ENCODE measurements around the gene SPATS2L.

SPATS2L gene

DNA sequence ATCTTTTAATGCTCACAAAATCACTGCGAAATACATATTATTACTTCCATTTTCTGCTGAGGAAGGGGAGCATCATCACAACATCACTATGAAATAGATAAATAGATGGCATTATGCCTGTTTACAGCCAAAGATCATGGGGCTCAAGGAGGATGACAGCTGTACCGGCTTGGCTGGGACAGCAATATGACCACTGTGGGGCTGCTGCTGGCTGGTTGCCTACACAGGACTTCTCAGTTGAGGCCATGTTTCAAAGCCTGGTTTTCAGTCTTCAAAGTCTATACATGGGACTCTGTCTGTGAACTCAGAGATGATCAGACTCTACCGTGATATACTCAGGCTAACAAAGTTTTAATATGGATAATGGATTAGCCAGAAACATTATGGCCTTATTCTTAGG, 58.7 kb downstream of the SPATS2L start:
- no peaks in the 10 kb centered on the region for H3K9me3 ChIP-seq (ENCODE audit: control insufficient read depth in 1 of 2, low read length in 2 of 2)
- no peaks in the 10 kb centered on the region for H3K36me3 ChIP-seq (ENCODE audit: control insufficient read depth in 1 of 2, insufficient read depth in 2 of 2, low read length in 2 of 2)
- H3K4me1 ChIP-seq (ENCODE audit: control insufficient read depth in 1 of 2, insufficient read depth in 2 of 2, low read length in 2 of 2): peaks cover 3 to 4% of the 10 kb centered on the region in 2 donors
- H3K27me3 ChIP-seq (ENCODE audit: low read depth, low read length): no peaks in the 10 kb centered on the region
- H3K27ac ChIP-seq (ENCODE audit: low read length): no peak overlapping the region
- H3K4me3 ChIP-seq (ENCODE audit: low read depth in 1 of 2, low read length in 2 of 2): no peak overlapping the region

DNA sequence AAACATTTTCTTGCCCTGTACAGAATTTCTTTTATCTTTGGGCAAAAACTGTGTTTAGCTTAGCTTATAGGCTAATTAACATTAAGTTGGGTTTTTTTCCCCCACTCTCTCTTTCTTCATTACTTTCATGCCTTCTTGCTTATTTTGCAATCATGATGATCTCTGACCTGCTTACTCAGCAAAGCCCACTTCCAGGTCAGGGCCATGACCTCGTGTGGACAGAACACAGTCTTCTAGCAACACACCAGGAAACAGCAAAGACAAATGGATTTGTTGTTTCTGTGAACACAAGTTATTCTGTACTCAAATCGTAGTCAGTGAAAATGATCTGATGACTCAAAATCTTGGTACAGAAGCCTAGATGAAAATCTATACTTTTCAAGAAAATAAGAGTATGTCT, 60.7 kb downstream of the SPATS2L start:
- Histone ChIP-seq H3K36me3 (ENCODE audit: control insufficient read depth in 1 of 2, insufficient read depth in 2 of 2, low read length in 2 of 2) (no peaks in the 10 kb centered on the region), H3K9me3 (ENCODE audit: control insufficient read depth in 1 of 2, low read length in 2 of 2) (no peaks in the 10 kb centered on the region), H3K27me3 (ENCODE audit: low read depth, low read length) (no peaks in the 10 kb centered on the region), H3K4me3 (ENCODE audit: low read depth in 1 of 2, low read length in 2 of 2) (no peak overlapping the region), H3K27ac (ENCODE audit: low read length) (no peak overlapping the region), H3K4me1 (ENCODE audit: control insufficient read depth in 1 of 2, insufficient read depth in 2 of 2, low read length in 2 of 2) (peaks cover 3 to 4% of the 10 kb centered on the region in 2 donors)

DNA sequence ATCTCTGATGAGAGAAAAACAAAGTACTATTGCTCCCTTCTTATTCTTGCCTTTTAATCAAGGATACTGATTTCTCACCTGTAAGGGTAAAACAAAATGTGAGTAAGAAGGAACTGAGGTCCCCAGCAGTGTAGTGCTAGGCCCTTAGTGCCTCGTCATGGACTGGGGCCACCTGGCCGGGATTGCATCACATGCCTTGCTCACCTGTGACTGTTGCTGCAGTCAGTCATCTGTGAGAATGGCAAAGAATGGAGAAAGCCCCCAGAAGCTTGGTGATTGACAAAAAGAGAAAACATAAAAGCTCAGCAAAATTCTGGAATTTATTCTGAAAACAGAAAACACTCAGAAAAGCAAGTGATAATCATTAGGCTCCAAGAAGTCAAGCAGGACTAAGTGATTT, 63.4 kb downstream of the SPATS2L start:
- H3K27me3 ChIP-seq (ENCODE audit: low read depth, low read length): no peaks in the 10 kb centered on the region

DNA sequence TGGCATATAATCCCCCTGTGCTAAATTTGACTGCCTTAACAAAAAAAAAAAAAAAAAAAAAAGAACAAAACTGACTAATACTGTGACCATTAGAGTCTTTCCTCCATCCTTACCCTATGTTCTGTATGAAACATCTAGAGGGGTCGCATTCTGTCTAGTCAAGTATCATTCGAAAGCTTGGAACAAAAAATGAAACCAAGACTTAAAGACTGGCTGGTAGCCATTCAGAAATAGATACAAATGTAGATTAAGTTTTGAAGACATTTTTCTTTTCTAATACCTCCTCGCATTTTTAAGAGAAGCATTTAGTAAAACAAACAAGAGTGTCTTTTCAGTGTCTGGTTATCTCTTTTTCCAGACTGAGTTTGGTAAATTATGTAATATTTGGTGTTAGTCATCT, 66.7 kb downstream of the SPATS2L start:
- Histone ChIP-seq H3K27me3 (ENCODE audit: low read depth, low read length) (no peaks in the 10 kb centered on the region), H3K36me3 (ENCODE audit: control insufficient read depth in 1 of 2, insufficient read depth in 2 of 2, low read length in 2 of 2) (no peaks in the 10 kb centered on the region), H3K4me3 (ENCODE audit: low read depth in 1 of 2, low read length in 2 of 2) (no peak overlapping the region), H3K9me3 (ENCODE audit: control insufficient read depth in 1 of 2, low read length in 2 of 2) (no peaks in the 10 kb centered on the region), H3K27ac (ENCODE audit: low read length) (no peak overlapping the region), H3K4me1 (ENCODE audit: control insufficient read depth in 1 of 2, insufficient read depth in 2 of 2, low read length in 2 of 2) (peaks cover 15 to 16% of the 10 kb centered on the region in 2 donors)

More for the DNA sequence above, 63.4 kb downstream of the SPATS2L start:
- no peak overlapping the region for H3K4me3 ChIP-seq (ENCODE audit: low read depth in 1 of 2, low read length in 2 of 2)
- H3K27ac ChIP-seq (ENCODE audit: low read length): no peak overlapping the region
- no peaks in the 10 kb centered on the region for H3K36me3 ChIP-seq (ENCODE audit: control insufficient read depth in 1 of 2, insufficient read depth in 2 of 2, low read length in 2 of 2)
- no peaks in the 10 kb centered on the region for H3K9me3 ChIP-seq (ENCODE audit: control insufficient read depth in 1 of 2, low read length in 2 of 2)
- peaks cover 4 to 5% of the 10 kb centered on the region in 2 donors for H3K4me1 ChIP-seq (ENCODE audit: control insufficient read depth in 1 of 2, insufficient read depth in 2 of 2, low read length in 2 of 2)

DNA sequence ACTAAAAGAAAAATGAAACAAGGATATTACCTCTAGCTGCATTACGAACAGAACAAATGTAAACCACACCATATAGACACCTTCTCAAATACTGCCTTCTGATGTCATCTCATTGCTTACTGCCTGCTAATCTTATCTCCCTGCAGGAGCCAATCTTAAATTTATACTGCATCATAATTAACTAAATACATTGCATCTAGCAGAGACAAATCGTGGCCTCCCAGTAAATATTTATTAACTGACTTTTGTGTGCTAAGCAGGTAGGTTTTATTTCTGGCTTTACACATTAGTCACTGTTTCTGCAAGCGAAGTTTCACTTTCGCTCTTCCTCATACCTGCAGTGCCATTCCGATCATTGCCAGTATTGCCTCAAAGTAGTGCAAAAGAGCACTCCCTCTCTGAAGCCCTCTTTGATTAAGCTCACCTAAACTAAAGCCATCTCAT, 67.5 kb downstream of the SPATS2L start:
- peak overlapping the region; percentile 28 for H3K27ac ChIP-seq (ENCODE audit: low read length)
- no peaks in the 10 kb centered on the region for H3K36me3 ChIP-seq (ENCODE audit: control insufficient read depth in 1 of 2, insufficient read depth in 2 of 2, low read length in 2 of 2)
- H3K4me3 ChIP-seq (ENCODE audit: low read depth in 1 of 2, low read length in 2 of 2): peak overlapping the region in 1 of 2 donors; percentile 40
- H3K27me3 ChIP-seq (ENCODE audit: low read depth, low read length): no peaks in the 10 kb centered on the region
- no peaks in the 10 kb centered on the region for H3K9me3 ChIP-seq (ENCODE audit: control insufficient read depth in 1 of 2, low read length in 2 of 2)
- peaks cover 20 to 21% of the 10 kb centered on the region in 2 donors for H3K4me1 ChIP-seq (ENCODE audit: control insufficient read depth in 1 of 2, insufficient read depth in 2 of 2, low read length in 2 of 2)

DNA sequence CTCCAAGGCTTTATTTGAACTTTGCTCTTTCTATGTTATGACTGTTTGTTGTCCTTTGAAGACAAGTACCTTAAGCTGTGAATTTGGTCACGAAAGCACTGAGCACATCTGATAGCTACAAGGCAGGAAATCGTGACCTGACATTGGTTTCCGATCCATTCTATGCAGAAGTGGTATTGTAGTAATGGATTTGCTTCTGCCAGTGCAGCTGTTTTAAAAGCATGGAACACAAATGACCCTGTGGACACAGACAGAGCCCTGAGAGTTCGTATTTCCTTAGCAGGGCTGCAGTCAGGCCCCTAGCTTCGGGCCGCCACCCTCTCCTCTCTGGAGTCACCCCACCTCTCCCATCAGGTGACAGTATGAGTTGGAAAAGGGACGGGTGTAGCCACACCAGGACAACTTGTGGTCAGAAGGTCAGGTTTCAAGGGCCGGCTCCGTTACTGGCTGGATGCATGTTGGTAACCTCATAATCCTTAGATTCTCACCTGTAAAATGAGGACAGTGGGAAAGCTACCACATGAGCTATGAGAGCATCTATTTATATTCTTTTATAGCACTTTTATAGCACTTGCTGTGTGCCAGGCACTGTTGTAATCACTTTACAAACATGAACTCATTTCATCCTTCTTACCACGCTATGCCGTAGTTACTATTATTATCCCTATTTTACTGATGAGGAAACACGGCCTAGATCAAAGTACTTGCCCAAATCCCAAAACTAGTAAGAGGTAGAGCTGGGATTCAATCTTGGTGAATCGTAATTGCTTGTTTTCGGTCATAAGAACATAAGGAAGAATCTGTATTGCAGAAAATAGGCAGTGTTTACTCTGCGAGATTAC, 70.2 kb downstream of the SPATS2L start:
- no peaks in the 10 kb centered on the region for H3K27me3 ChIP-seq (ENCODE audit: low read depth, low read length)
- no peak overlapping the region for H3K4me3 ChIP-seq (ENCODE audit: low read depth in 1 of 2, low read length in 2 of 2)
- H3K27ac ChIP-seq (ENCODE audit: low read length): peak overlapping the region; percentile 79
- H3K4me1 ChIP-seq (ENCODE audit: control insufficient read depth in 1 of 2, insufficient read depth in 2 of 2, low read length in 2 of 2): peaks cover 30 to 33% of the 10 kb centered on the region in 2 donors
- H3K36me3 ChIP-seq (ENCODE audit: control insufficient read depth in 1 of 2, insufficient read depth in 2 of 2, low read length in 2 of 2): no peaks in the 10 kb centered on the region
- no peaks in the 10 kb centered on the region for H3K9me3 ChIP-seq (ENCODE audit: control insufficient read depth in 1 of 2, low read length in 2 of 2)

DNA sequence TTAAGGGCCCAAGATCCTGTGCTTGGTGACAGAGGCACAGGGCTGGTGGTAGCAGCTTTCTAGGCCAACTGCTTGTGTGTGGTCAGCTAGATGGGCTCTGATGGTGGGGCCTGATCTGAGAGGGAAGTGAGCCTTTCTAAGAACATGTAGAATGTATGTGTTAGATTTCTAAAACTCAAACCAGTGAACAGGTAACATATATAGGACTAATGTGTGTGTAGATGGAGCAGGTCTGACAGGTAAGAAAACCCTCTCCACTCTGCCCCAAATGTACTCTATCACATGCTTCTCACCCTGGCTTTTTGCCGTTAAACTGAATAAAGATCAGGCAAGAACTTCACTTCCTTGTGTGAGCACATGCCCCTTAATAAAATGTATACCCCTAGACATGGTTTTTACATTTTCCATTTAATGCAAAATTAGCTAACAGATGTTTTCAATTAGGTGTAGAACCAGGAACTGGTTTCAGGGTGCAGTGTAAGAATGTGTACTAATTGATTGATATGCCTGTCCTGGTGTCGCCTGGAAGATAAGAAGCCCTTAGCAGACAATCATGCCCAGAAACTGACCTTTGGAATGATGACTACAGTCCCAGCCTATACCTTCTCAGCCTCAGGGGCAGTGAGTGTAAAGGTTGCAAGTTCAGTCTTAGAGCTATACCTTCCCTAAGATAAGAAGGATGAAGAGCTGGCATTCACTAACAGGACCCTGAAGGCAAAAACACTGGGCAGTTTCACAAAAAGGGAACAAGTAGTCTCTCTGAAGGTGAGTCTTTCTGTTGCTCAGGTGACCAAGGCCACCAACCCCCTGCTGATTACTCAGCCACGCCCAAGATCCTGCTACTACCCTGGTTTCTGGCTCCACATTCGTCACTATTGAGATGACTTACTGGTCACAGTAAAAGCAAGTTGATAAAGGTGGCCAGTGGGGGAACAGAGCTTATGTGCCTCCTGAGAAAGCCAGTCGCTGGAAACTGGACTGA, 71.2 kb downstream of the SPATS2L start:
- no peaks in the 10 kb centered on the region for H3K27me3 ChIP-seq (ENCODE audit: low read depth, low read length)
- H3K36me3 ChIP-seq (ENCODE audit: control insufficient read depth in 1 of 2, insufficient read depth in 2 of 2, low read length in 2 of 2): no peaks in the 10 kb centered on the region
- peak overlapping the region in 1 of 2 donors; percentile 38 for H3K4me3 ChIP-seq (ENCODE audit: low read depth in 1 of 2, low read length in 2 of 2)
- H3K27ac ChIP-seq (ENCODE audit: low read length): peak overlapping the region; percentile 79
- H3K9me3 ChIP-seq (ENCODE audit: control insufficient read depth in 1 of 2, low read length in 2 of 2): no peaks in the 10 kb centered on the region
- H3K4me1 ChIP-seq (ENCODE audit: control insufficient read depth in 1 of 2, insufficient read depth in 2 of 2, low read length in 2 of 2): peaks cover 29 to 33% of the 10 kb centered on the region in 2 donors

DNA sequence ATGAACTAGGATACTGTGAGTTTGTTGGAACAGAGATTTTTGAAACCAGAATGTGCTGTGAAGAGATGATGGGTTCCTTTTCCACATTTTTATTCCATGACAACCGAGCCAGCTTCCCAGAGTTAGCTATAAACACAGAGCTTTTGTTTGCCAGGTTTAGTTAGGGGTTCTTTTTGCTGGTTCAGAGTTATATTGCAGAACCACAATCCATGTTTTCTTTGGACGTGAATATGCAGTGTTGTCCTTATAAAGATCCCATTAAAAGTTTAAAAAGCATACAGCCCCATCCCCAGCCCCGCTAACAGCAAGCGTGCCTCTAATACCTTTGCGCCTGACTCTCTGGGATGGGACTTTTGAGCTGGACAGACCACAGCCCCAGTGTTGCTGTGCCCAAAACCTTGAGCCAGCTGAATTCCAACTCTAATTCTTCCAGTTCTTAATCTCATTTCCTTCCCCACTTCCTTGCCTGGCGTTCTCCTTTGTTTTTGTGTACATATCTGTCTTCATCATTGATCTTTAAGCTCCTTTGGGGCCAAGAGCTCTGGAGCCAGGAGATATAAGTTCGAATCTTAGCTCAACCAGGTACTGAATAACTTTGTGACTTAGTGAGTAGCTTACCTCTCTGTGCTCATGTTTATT, 72.3 kb downstream of the SPATS2L start:
- H3K27me3 ChIP-seq (ENCODE audit: low read depth, low read length): no peaks in the 10 kb centered on the region
- H3K36me3 ChIP-seq (ENCODE audit: control insufficient read depth in 1 of 2, insufficient read depth in 2 of 2, low read length in 2 of 2): no peaks in the 10 kb centered on the region
- no peaks in the 10 kb centered on the region for H3K9me3 ChIP-seq (ENCODE audit: control insufficient read depth in 1 of 2, low read length in 2 of 2)
- peak overlapping the region; percentile 79 for H3K27ac ChIP-seq (ENCODE audit: low read length)
- H3K4me1 ChIP-seq (ENCODE audit: control insufficient read depth in 1 of 2, insufficient read depth in 2 of 2, low read length in 2 of 2): peaks cover 27 to 37% of the 10 kb centered on the region in 2 donors
- H3K4me3 ChIP-seq (ENCODE audit: low read depth in 1 of 2, low read length in 2 of 2): peak overlapping the region in 1 of 2 donors; percentile 38

DNA sequence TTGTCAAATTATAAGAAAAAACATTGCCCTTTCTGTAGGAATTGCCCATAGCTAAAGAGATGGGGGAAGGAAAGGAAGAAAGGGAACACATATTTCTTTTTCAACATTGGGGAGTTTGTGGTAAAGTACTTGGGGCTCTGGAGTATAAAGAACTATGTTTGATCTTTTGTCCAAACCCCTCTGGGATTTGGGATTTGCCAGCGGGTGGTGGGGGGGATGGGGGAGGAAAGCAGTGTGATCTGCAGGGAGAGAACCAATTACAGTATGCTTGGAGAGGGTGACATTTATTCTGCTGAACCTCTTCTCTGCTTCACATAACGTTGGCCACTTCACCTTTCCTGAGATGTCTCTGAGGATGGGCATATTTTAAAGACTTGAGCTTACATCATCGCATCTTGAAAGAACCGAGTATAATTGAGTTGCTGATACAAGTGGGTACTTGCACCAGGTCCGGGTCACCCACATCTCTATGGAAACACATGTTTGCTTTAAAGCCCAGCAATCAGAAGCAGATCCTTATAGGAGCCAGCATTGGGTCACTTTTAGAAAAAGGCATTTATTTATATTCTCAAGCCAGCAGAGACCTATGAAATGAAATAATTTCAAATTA, 73.1 kb downstream of the SPATS2L start:
- peak overlapping the region; percentile 79 for H3K27ac ChIP-seq (ENCODE audit: low read length)
- H3K4me3 ChIP-seq (ENCODE audit: low read depth in 1 of 2, low read length in 2 of 2): peak overlapping the region in 1 of 2 donors; percentile 38
- H3K27me3 ChIP-seq (ENCODE audit: low read depth, low read length): no peaks in the 10 kb centered on the region
- H3K36me3 ChIP-seq (ENCODE audit: control insufficient read depth in 1 of 2, insufficient read depth in 2 of 2, low read length in 2 of 2): no peaks in the 10 kb centered on the region
- no peaks in the 10 kb centered on the region for H3K9me3 ChIP-seq (ENCODE audit: control insufficient read depth in 1 of 2, low read length in 2 of 2)
- H3K4me1 ChIP-seq (ENCODE audit: control insufficient read depth in 1 of 2, insufficient read depth in 2 of 2, low read length in 2 of 2): peaks cover 27 to 32% of the 10 kb centered on the region in 2 donors

DNA sequence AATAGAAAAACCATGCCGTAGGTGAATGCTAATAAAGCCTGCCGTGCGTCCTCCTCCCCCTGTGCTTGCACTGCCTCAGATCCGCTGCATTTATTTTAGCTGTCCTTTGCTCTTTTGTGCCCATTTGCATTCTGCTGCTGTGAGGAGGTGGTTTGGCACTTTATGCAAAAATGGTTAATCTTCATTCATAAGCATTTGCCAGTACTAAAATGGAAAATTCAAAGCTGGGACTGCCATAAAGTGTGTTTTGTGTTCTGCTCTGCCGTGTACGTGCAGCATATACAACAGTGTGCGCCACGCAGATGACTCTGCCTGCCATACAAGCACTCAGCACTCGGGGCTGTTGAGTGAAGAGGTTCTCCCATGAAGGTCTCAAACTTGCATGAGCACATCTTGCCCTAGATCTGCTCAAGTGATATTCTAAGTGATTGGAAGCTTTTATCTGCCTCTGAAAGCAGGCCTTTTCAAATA, 73.6 kb downstream of the SPATS2L start:
- Histone ChIP-seq H3K4me3 (ENCODE audit: low read depth in 1 of 2, low read length in 2 of 2) (peak overlapping the region in 1 of 2 donors; percentile 12), H3K27ac (ENCODE audit: low read length) (no peak overlapping the region), H3K9me3 (ENCODE audit: control insufficient read depth in 1 of 2, low read length in 2 of 2) (no peaks in the 10 kb centered on the region), H3K27me3 (ENCODE audit: low read depth, low read length) (no peaks in the 10 kb centered on the region), H3K4me1 (ENCODE audit: control insufficient read depth in 1 of 2, insufficient read depth in 2 of 2, low read length in 2 of 2) (peaks cover 27 to 32% of the 10 kb centered on the region in 2 donors), H3K36me3 (ENCODE audit: control insufficient read depth in 1 of 2, insufficient read depth in 2 of 2, low read length in 2 of 2) (no peaks in the 10 kb centered on the region)
